GM19023 (cell line): ENCODE data around the gene GPATCH2L.
A peak's percentile ranks its signal among the peaks of the same experiment; 100 is the strongest.

Experiments used
- ATAC-seq: cut with Tn5 transposase; IDR thresholded peaks from one replicate; pipeline ENCODE4 v1.9.1; 2021; ENCODE audit warnings: mild to moderate bottlenecking, moderate library complexity; ENCODE audit not compliant: unreplicated experiment

GPATCH2L gene

GRCh38 chr14:76151398-76152332 is at the start of gene GPATCH2L:
Gene GPATCH2L, plus strand, starts transcription at chr14:76151922. Its CDS starts 2,442 bp downstream, at chr14:76154364.
- peak; percentile 85 for ATAC-seq

GRCh38 chr14:76104802-76105355 is 46.8 kb upstream of the GPATCH2L start:
- ATAC-seq: no peak

- no peak for ATAC-seq
Observed at GRCh38 chr14:76106188-76106587, 45.5 kb upstream of the GPATCH2L start.

GRCh38 chr14:76109087-76109880 is 42.4 kb upstream of the GPATCH2L start:
- no peak for ATAC-seq

GRCh38 chr14:76112889-76113624 is 38.7 kb upstream of the GPATCH2L start:
- ATAC-seq: no peak

GRCh38 chr14:76113691-76114090 is 38.0 kb upstream of the GPATCH2L start:
- no peak for ATAC-seq

GRCh38 chr14:76115010-76115422 is 36.7 kb upstream of the GPATCH2L start:
- ATAC-seq: no peak

GRCh38 chr14:76117789-76118484 is 33.8 kb upstream of the GPATCH2L start:
- ATAC-seq: no peak

GRCh38 chr14:76118594-76118993 is 33.1 kb upstream of the GPATCH2L start:
- ATAC-seq: no peak

GRCh38 chr14:76121089-76121748 is 30.5 kb upstream of the GPATCH2L start:
- ATAC-seq: no peak

GRCh38 chr14:76123426-76124225 is 28.1 kb upstream of the GPATCH2L start:
- no peak for ATAC-seq

- ATAC-seq: no peak
Observed at GRCh38 chr14:76125511-76125910, 26.2 kb upstream of the GPATCH2L start.

GRCh38 chr14:76126076-76126475 is 25.6 kb upstream of the GPATCH2L start:
- ATAC-seq: no peak

GRCh38 chr14:76129851-76130576 is 21.7 kb upstream of the GPATCH2L start:
- no peak for ATAC-seq

- ATAC-seq: no peak
Observed at GRCh38 chr14:76131071-76131965, 20.4 kb upstream of the GPATCH2L start.

GRCh38 chr14:76133103-76133502 is 18.6 kb upstream of the GPATCH2L start:
- no peak for ATAC-seq

- ATAC-seq: no peak
Observed at GRCh38 chr14:76134231-76134630, 17.5 kb upstream of the GPATCH2L start.
